Left ventricle myocardium inferior (tissue), 1 donor: Measurements from ENCODE around the gene ADAMTS2. TPM values are rescaled to one million over a fixed set of nuclear protein-coding genes. Genes with fewer than 3 reads are reported as not detected.

Source experiments
- DNase-seq: peaks from one replicate; pipeline ENCODE4 v3.0.0-alpha.2; 2020
- H3K27ac ChIP-seq: fragments of 200-600 bp; replicated peaks from 2 replicates; pipeline ENCODE4 v1.8.0; 2021
- H3K27me3 ChIP-seq: fragments of 200-600 bp; 2 replicates; pipeline ENCODE4 v1.8.0; 2021; ENCODE audit warnings: low read depth
- H3K36me3 ChIP-seq: fragments of 200-600 bp; 2 replicates; pipeline ENCODE4 v1.8.0; 2021
- H3K4me1 ChIP-seq: fragments of 200-600 bp; 2 replicates; pipeline ENCODE4 v1.8.0; 2021
- H3K4me3 ChIP-seq: fragments of 200-600 bp; 2 replicates; pipeline ENCODE4 v1.8.0; 2021; ENCODE audit warnings: mild to moderate bottlenecking, moderate library complexity
- H3K9me3 ChIP-seq: fragments of 200-600 bp; replicated peaks from 2 replicates; pipeline ENCODE4 v1.8.0; 2021
- intact Hi-C: fragments of 100-400 bp; cut with micrococcal nuclease; formaldehyde crosslinking; loops from one replicate; pipeline ENCODE4 v1.11.0; 2022
- total RNA-seq: library from RNA; stranded (reverse); fragmentation: NEBNext Ultra II Directional; extraction: Animal tissue kit (Norgen Biotek cat#: 25700); gene quantifications from one replicate; pipeline ENCODE4 v1.2.1, GENCODE V29; 2021
- TF ChIP-seq, protein P1 (sequence below): fragments of 200-600 bp; IDR thresholded peaks from 2 replicates; pipeline ENCODE4 v1.8.0; 2021; ENCODE audit warnings: antibody characterized with exemption, mild to moderate bottlenecking, borderline replicate concordance
- donor health status: DM: no; HTN: yes; CAD: no; lungs with severe emphysema.

The ADAMTS2 gene
- total RNA-seq, 1 donor from 2014 or later, result 4.6 TPM

DNA sequence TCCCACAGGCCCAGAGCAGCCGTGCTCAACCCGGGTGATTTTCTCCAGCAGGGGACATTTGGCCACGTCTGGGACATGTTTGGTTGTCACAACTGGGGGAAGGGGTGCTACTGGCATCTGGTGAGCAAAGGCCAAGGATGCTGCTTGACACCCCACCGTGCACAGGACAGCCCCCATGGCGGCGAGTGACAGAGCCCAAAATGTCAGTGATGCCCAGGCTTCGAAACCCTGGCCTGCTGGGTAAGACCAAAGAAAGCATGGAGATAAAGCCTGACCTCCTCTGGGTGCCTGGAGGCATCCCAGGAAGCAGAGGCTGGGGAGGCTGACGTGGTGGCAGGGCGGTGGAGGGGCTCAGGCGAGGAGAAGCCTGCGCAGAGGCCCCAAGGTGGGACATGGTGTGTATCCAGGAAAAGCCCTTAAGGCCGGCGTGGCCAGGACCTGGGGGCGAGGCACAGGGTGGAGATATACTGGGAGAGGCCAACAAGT, 218.7 kb downstream of the ADAMTS2 start:
- H3K27me3 ChIP-seq, result peaks cover 10% of the 10 kb centered on the region
- no peaks in the 10 kb centered on the region for H3K4me1 ChIP-seq
- no peak overlapping the region for H3K4me3 ChIP-seq
- H3K27ac ChIP-seq, result no peak overlapping the region
- H3K36me3 ChIP-seq, result no peaks in the 10 kb centered on the region
- H3K9me3 ChIP-seq, result peaks cover 6% of the 10 kb centered on the region
- TF ChIP-seq, protein P1, sequence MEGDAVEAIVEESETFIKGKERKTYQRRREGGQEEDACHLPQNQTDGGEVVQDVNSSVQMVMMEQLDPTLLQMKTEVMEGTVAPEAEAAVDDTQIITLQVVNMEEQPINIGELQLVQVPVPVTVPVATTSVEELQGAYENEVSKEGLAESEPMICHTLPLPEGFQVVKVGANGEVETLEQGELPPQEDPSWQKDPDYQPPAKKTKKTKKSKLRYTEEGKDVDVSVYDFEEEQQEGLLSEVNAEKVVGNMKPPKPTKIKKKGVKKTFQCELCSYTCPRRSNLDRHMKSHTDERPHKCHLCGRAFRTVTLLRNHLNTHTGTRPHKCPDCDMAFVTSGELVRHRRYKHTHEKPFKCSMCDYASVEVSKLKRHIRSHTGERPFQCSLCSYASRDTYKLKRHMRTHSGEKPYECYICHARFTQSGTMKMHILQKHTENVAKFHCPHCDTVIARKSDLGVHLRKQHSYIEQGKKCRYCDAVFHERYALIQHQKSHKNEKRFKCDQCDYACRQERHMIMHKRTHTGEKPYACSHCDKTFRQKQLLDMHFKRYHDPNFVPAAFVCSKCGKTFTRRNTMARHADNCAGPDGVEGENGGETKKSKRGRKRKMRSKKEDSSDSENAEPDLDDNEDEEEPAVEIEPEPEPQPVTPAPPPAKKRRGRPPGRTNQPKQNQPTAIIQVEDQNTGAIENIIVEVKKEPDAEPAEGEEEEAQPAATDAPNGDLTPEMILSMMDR, result no peak
- intact Hi-C loops, result no loop called here
- DNase-seq, result no peak

DNA sequence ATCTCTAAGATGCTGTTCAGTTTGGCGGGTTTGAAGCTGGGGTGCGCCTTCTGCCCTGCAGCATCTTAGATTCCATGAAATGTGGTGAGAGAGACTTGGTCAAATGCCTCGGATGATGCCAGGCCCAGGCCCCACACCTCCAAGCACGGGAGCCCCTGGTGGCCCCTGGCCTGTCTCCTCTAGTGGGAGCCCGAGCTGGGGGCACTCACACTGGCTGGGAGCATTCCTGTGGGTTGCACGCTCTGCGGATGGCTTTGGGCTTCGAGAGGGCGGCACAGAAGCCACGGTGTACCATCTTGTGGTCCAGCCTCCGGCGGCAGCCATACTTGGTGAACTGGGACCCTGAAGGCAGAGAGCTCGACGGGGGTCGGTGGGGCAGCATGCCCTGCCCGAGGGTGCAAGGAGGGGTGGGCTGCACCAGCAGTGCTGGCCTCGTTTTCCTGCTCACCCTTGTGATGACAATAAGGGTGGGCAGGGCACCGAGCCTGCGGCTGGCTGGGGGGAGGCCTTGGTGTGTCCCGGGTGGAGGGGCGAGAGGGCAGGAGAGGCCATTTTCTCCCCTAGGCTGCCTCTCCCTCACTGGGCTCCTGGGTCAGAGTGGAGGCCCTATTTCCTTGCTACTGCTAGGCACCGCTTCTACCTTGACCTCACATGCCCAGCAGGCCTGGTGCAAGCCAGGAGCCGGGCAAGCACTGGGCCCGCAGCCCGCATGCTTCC, 219.3 kb downstream of the ADAMTS2 start:
- H3K4me3 ChIP-seq, result no peak overlapping the region
- DNase-seq, result no peak
- no peaks in the 10 kb centered on the region for H3K4me1 ChIP-seq
- H3K27me3 ChIP-seq, result peaks cover 15% of the 10 kb centered on the region
- H3K27ac ChIP-seq, result no peak overlapping the region
- H3K9me3 ChIP-seq, result peaks cover 11% of the 10 kb centered on the region
- H3K36me3 ChIP-seq, result peaks cover under 1% of the 10 kb centered on the region
- intact Hi-C loops, result no loop called here
- TF ChIP-seq, protein P1, result no peak

DNA sequence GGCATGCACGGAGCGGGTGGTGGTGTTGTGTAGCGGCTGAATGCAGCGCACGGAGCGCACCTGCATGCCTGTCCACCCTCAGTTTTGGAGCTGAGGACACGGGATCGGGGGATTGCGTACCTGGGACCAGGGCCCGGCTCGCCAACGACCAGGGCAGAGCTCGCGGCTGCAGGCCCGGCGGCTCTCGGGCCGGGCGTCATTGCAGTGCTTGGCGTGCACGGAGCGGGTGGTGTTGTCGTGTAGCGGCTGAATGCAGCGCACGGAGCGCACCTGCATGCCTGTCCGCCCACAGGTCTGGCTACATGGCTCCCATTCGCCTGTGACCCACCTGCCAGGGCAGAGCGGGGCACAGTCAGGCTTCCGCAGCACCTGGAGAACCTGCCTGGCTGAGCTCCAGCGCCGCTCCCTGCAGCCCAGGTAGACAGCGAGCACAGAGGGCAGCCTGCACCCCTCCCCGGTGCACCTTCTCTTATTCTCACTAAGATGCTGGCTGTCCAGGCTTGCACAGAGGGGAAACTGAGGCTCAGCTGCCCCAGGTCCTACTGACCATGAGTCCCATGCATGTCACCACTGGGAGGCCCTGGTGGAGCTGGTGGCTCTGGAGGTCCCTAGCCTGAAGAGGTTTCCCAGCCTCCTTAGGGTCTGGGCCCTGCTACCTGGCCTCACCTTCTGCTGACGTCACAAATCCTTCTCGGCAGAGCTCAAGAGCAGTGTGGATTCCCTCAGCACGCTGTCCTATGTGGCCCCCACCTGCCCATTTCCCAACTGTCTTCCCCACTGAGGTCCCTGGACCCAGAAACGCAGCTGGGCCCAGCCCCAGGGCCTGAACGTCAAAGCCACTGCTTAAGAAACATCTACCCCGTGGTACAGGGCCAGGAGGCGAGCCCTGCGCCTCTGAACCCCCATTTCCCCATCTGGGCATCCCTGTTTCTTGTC, 220.1 kb downstream of the ADAMTS2 start:
- H3K27ac ChIP-seq, result no peak overlapping the region
- intact Hi-C loops, result no loop called here
- TF ChIP-seq, protein P1, result no peak
- no peak overlapping the region for H3K4me3 ChIP-seq
- peaks cover 5% of the 10 kb centered on the region for H3K36me3 ChIP-seq
- H3K27me3 ChIP-seq, result peaks cover 17% of the 10 kb centered on the region
- H3K9me3 ChIP-seq, result peaks cover 18% of the 10 kb centered on the region
- no peaks in the 10 kb centered on the region for H3K4me1 ChIP-seq
- DNase-seq, result no peak

DNA sequence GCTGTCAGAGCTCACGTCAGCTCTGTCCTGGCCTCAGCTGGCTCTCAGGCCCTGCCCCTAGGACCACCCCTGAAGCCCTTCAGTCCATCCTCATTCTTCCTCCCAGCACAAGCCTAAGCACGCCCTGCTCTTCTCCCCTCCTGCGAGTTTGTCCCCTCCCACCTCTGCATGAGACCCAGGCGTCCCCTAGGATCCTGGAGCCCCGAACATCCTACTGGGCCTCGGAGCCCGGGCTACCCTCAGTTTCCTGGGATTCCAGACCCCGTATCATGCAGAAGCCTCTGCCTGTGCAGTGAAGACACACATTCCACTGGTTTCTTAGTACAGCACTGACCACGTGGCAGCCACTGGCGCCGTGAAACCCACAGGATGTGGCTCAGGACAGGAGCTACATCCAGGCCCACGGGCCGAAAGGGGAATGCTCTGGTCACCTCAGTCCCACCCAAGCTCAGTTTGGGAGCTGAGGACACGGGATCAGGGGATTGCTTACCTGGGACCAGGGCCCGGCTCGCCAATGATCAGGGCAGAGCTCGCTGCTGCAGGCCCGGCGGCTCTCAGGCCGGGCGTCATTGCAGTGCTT, 220.9 kb downstream of the ADAMTS2 start:
- intact Hi-C loops, result no loop called here
- peaks cover 5% of the 10 kb centered on the region for H3K36me3 ChIP-seq
- H3K27me3 ChIP-seq, result peaks cover 17% of the 10 kb centered on the region
- peaks cover 18% of the 10 kb centered on the region for H3K9me3 ChIP-seq
- DNase-seq, result no peak
- H3K4me3 ChIP-seq, result no peak overlapping the region
- H3K4me1 ChIP-seq, result no peaks in the 10 kb centered on the region
- no peak overlapping the region for H3K27ac ChIP-seq
- TF ChIP-seq, protein P1, result no peak

DNA sequence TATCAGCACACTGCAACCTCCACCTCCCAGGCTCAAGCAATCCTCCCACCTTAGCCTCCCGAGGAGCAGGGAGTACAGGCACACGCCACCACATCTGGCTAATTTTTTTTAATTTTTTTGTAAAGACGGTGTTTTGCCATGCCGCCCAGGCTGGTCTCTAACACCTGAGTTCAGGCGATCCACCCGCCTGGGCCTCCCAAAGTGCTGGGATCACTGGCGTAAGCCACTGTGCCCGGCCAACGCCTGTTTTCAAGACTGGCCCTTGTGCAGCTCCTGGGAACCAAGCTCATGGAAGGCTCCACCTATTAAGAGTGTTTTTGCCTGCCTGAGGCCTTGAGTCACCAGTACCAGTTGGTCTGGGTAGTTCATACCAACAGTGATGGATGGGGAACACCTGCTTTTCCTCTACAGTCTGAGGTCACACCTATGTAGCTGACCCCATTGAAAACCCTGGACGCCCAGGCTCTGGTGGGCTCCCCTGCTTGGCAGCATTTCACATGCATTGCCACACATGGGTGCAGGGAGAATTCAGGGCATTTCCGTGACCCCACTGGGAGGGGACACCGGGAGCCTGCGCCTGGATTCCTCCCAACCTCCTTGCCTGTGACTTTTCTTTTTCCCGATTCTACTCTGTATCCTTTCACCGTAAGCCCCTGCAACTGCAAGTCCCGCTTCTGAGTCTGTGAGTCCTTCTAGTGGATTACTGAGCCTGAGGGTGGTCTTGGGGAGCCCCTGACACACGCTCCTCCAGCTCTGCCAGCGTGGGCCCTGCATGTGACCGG, 221.6 kb downstream of the ADAMTS2 start:
- Histone ChIP-seq H3K27ac (no peak overlapping the region), H3K4me3 (no peak overlapping the region), H3K9me3 (peaks cover 23% of the 10 kb centered on the region), H3K36me3 (peaks cover 5% of the 10 kb centered on the region), H3K4me1 (no peaks in the 10 kb centered on the region), H3K27me3 (peaks cover 17% of the 10 kb centered on the region)
- intact Hi-C loops, result no loop called here
- TF ChIP-seq, protein P1, result no peak
- DNase-seq, result no peak
